Measurements from ENCODE around the gene TRIM15. TPM values are rescaled to one million over a fixed set of nuclear protein-coding genes. Genes with fewer than 3 reads are reported as not detected.
"Not testable (repeated sequence)": the region's sequence is repeated elsewhere in the genome, so short reads cannot be mapped to it uniquely, and the experiment has no call there.

TRIM15 gene
- total RNA-seq, 1 donor from 2014 or later, result 0.65 TPM

DNA sequence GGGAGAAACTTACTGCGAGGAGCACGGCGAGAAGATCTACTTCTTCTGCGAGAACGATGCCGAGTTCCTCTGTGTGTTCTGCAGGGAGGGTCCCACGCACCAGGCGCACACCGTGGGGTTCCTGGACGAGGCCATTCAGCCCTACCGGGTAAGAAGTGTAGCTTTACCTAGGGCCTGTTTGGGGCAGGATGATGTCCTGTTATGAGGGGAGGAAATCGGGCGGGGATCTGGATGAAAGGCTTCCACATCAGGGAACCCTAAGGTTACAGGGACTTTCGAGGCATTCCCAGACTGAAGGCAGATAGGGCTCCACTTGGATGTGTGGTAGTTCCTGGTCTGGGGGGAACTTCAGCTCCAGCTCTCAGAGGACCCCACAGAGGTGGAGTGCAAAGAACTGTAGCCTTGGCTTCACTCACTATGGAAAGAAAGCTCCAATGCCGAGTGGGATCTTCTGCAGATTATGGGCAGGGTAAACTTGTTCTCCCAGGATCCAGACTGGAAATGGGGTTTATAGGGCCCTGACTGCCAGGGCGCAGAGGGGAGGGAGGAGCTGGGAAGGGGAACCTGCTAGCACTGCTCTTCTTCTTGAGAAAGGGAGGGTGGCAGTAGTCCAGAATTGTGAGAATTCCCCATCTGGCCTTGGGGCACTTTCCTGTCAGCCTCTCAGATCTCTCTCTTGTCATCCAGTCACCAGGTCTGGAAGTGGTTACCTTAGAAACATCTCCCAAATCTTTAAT, 740 bp downstream of the TRIM15 start:
- DNase-seq, result no peak
- peaks cover 43% of the 10 kb centered on the region for H3K4me1 Mint-ChIP-seq
- H3K27ac Mint-ChIP-seq, result no peak overlapping the region
- no peaks in the 10 kb centered on the region for H3K27me3 Mint-ChIP-seq
- no peak overlapping the region for H3K4me3 Mint-ChIP-seq
- no peaks in the 10 kb centered on the region for H3K9me3 Mint-ChIP-seq
- H3K36me3 Mint-ChIP-seq (ENCODE audit: low read depth), result no peaks in the 10 kb centered on the region
- intact Hi-C loops (cut with micrococcal nuclease), result no loop called here

DNA sequence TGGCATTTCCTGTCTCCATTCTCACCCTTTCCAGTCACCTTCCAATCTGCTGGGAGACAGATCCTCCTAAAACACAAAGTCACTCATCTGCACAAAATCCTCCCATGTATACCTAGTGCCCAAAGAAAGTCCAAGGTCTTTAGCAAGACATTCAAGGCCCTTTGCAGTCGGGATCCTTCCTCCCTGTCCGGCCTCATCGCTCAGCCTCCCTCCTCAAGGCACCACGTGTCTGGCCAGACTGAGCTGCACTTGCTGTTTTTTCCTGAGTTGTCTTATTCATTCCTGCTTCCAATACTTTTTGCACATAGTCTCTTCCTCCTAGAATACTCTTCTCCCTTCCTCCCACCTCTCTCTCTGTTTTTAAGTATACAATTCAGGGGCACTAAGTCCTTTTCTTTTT, 1.4 kb downstream of the TRIM15 start:
- peaks cover 42% of the 10 kb centered on the region for H3K4me1 Mint-ChIP-seq
- no peaks in the 10 kb centered on the region for H3K36me3 Mint-ChIP-seq (ENCODE audit: low read depth)
- intact Hi-C loops (cut with micrococcal nuclease), result no loop called here
- peak overlapping the region; percentile 48 for H3K27ac Mint-ChIP-seq
- no peaks in the 10 kb centered on the region for H3K9me3 Mint-ChIP-seq
- no peaks in the 10 kb centered on the region for H3K27me3 Mint-ChIP-seq
- no peak overlapping the region for H3K4me3 Mint-ChIP-seq
- no peak for DNase-seq

DNA sequence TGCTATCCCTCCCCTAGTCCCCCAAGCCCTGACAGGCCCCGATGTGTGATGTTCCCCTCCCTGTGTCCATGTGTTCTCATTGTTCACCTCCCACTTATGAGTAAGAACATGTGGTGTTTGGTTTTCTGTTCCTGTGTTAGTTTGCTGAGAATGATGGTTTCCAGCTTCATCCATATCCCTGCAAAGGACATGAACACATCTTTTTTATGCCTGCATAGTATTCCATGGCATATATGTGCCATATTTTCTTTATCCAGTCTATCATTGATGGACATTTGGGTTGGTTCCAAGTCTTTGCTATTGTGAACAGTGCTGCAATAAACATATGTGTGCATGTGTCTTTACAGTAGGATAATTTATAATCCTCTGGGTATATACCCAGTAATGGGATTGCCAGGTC, 1.9 kb downstream of the TRIM15 start:
- H3K9me3 Mint-ChIP-seq; H3K27me3 Mint-ChIP-seq; H3K27ac Mint-ChIP-seq; intact Hi-C loops (cut with micrococcal nuclease); H3K36me3 Mint-ChIP-seq (ENCODE audit: low read depth); DNase-seq; H3K4me3 Mint-ChIP-seq: not testable (repeated sequence)
- peaks cover 44% of the 10 kb centered on the region for H3K4me1 Mint-ChIP-seq

DNA sequence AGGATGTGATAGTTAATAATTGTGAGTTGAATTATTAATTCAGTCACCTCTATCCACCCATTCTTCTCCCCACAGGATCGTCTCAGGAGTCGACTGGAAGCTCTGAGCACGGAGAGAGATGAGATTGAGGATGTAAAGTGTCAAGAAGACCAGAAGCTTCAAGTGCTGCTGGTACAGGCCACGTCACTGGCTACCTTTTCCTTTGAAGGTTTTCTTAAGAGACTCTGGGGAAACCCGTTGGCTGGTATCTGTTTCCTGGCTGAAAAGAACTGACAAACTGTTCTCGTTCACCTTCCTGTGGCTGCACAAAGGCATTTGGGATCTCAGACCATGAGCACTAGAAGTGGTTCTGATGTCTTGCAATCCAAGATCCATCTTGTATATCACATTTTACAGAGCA, 3.8 kb downstream of the TRIM15 start:
- H3K4me3 Mint-ChIP-seq, result peak overlapping the region; percentile 46
- H3K4me1 Mint-ChIP-seq, result peaks cover 46% of the 10 kb centered on the region
- H3K27ac Mint-ChIP-seq, result peak overlapping the region; percentile 34
- H3K9me3 Mint-ChIP-seq, result no peaks in the 10 kb centered on the region
- H3K27me3 Mint-ChIP-seq, result peaks cover 16% of the 10 kb centered on the region
- H3K36me3 Mint-ChIP-seq (ENCODE audit: low read depth), result no peaks in the 10 kb centered on the region
- intact Hi-C loops (cut with micrococcal nuclease), result no loop called here
- peak; percentile 82 for DNase-seq

DNA sequence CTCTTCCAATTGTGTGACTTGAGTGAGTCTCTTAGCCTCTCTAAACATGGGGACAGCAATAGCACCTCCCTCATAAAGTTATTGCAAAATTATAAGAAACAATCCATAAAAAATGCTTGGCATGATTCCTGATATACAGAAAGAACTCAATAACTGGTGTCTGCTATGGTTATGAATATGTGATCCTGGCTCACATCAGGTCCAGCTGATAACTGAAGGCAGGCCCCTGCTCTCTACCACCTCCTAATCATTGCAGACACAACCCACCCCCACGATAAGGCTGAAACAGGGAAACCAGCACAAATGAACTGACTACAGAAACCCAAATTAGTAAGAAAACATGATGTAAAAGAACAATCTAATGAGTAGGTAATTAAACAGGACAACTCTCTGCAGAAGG, 5.4 kb downstream of the TRIM15 start:
- Mint-ChIP-seq H3K4me1 (peaks cover 33% of the 10 kb centered on the region), H3K27ac (no peak overlapping the region), H3K9me3 (no peaks in the 10 kb centered on the region), H3K27me3 (peaks cover 26% of the 10 kb centered on the region), H3K36me3 (ENCODE audit: low read depth) (no peaks in the 10 kb centered on the region), H3K4me3 (no peak overlapping the region)
- no peak for DNase-seq
- intact Hi-C loops (cut with micrococcal nuclease), result no loop called here

DNA sequence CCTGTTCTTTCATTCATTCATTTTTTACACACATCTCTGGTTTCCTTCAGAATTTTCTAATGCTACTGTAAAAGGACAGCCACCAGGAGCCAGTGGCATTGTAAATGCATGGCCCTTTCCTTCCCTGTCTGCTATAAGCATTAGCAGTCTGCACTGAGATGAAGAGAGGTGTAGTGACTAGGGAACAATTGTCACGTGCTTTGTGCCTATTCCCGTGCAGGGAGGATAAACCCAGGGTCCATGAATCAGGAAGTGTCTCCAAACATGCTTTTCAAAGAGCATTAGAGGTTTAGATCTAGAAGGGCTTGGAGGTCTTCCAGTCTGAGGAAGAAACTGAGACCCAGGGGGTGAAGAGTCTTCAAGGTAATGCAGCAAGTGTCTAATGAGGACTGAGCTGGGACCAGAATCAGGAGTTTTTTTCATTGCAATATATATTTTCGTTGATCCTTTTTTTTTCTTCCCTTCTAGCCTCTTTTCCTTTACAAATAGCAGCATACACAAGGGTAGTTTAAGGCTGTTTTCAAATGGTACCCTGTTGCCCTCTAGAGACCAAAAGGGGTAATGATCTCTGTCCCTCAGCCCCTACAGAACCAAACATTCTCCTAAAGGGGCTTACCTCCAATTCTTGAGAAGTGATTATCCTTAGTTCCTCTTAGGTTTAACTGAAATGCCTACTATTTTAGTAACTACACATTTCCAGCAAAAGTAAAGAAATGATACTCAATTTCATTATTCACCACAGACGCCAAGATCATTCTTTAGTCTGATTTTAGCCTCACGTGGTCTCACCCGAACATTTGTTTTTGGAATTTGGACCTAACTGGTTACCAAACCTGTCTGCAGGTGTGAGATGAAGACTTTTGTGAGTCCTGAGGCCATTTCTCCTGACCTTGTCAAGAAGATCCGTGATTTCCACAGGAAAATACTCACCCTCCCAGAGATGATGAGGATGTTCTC, 6.6 kb downstream of the TRIM15 start:
- no peaks in the 10 kb centered on the region for H3K9me3 Mint-ChIP-seq
- intact Hi-C loops (cut with micrococcal nuclease), result loop anchor here (1.0 to 2.0 kb wide), 4 partner anchors 39 to 321 kb away; partner anchors contain the start of gene PPP1R11
- peaks cover 30% of the 10 kb centered on the region for H3K27me3 Mint-ChIP-seq
- DNase-seq, result peak; percentile 81
- no peaks in the 10 kb centered on the region for H3K36me3 Mint-ChIP-seq (ENCODE audit: low read depth)
- no peak overlapping the region for H3K27ac Mint-ChIP-seq
- peaks cover 29% of the 10 kb centered on the region for H3K4me1 Mint-ChIP-seq
- H3K4me3 Mint-ChIP-seq, result no peak overlapping the region

DNA sequence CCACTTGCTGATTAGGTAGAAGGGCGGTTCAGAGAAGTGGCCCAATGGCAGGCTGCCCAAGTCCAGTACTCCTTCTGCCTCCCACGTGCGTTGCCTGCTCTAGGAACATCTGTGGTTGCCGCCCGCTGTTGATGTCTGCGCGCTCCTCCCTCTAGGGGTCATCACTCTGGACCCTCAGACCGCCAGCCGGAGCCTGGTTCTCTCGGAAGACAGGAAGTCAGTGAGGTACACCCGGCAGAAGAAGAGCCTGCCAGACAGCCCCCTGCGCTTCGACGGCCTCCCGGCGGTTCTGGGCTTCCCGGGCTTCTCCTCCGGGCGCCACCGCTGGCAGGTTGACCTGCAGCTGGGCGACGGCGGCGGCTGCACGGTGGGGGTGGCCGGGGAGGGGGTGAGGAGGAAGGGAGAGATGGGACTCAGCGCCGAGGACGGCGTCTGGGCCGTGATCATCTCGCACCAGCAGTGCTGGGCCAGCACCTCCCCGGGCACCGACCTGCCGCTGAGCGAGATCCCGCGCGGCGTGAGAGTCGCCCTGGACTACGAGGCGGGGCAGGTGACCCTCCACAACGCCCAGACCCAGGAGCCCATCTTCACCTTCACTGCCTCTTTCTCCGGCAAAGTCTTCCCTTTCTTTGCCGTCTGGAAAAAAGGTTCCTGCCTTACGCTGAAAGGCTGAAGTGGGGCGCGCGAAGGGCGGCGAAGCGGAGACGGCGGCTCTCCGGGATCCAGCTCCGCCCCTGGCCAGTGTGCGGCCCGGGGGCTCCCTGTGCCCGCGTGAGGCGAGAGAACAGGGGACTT, 8.5 kb downstream of the TRIM15 start:
- intact Hi-C loops (cut with micrococcal nuclease), result loop anchor here (2.0 kb wide), 1 partner anchor 323 kb away; no protein-coding TSS in a partner anchor
- no peak for DNase-seq
- no peaks in the 10 kb centered on the region for H3K36me3 Mint-ChIP-seq (ENCODE audit: low read depth)
- H3K4me3 Mint-ChIP-seq, result peak overlapping the region; percentile 17
- H3K27ac Mint-ChIP-seq, result no peak overlapping the region
- no peaks in the 10 kb centered on the region for H3K9me3 Mint-ChIP-seq
- peaks cover 25% of the 10 kb centered on the region for H3K4me1 Mint-ChIP-seq
- H3K27me3 Mint-ChIP-seq, result peaks cover 49% of the 10 kb centered on the region

DNA sequence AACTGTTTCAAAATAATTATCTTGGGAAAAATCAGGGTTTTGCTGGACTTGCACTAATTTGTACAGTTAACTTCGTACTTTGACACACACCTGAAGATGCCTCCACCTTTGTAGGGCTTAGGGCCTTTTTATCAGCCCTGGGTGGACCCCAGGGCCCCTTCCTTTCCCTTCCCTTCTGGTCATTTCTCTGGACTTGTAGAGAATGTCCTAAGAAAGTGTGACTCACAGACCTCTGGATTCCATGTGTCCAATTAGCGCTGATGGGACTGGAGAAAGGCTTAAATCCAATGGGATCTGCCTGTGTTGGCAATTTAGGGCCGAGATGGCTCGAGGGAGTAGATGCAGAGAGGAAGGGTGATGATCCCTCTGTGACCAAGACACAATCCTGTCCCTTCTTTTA, 9.3 kb downstream of the TRIM15 start:
- peaks cover 19% of the 10 kb centered on the region for H3K4me1 Mint-ChIP-seq
- H3K27me3 Mint-ChIP-seq, result peaks cover 56% of the 10 kb centered on the region
- H3K36me3 Mint-ChIP-seq (ENCODE audit: low read depth), result no peaks in the 10 kb centered on the region
- no peak for DNase-seq
- H3K4me3 Mint-ChIP-seq, result no peak overlapping the region
- H3K27ac Mint-ChIP-seq, result no peak overlapping the region
- H3K9me3 Mint-ChIP-seq, result peaks cover 4% of the 10 kb centered on the region
- intact Hi-C loops (cut with micrococcal nuclease), result no loop called here

DNA sequence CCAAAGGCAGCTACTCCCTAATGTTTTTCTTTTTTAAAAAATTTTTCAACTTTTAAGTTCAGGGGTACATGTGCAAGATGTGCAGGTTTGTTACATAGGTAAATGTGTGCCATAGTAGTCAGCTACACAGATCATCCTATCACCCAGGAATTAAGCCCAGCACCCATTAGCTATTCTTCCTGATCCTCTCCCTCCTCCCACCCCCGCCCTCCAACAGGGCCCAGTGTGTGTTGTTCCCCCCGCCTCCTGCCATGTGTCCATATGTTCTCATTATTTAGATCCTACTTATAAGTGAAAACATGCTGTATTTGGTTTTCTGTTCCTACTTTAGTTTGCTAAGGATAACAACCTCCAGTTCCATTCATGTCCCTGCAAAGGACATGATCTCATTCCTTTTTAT, 12.4 kb downstream of the TRIM15 start:
- Mint-ChIP-seq H3K27me3 (peaks cover 64% of the 10 kb centered on the region), H3K36me3 (ENCODE audit: low read depth) (peaks cover under 1% of the 10 kb centered on the region), H3K27ac (no peak overlapping the region), H3K4me1 (peaks cover 4% of the 10 kb centered on the region), H3K4me3 (no peak overlapping the region), H3K9me3 (peaks cover 19% of the 10 kb centered on the region)
- intact Hi-C loops (cut with micrococcal nuclease), result no loop called here
- no peak for DNase-seq

DNA sequence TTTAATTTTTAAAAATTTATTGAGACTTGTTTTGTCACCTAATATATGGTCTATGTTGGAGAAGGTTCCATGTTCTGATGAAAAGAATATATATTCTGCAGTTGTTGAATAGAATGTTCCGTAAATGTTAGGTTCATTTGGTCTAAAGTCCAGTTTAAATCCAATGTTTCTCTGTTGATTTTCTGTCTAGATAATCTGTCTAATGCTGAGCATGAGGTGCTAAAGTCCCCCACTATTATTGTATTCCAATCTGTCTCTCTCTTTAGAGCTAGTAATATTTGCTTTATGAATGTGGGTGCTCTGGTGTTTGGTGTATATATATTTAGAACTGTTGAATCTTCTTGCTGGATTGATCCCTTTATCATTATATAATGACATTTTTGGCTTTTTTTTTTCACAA, 15.5 kb downstream of the TRIM15 start:
- Mint-ChIP-seq H3K9me3 (peaks cover 27% of the 10 kb centered on the region), H3K4me1 (peaks cover 2% of the 10 kb centered on the region), H3K4me3 (no peak overlapping the region), H3K27ac (no peak overlapping the region), H3K36me3 (ENCODE audit: low read depth) (peaks cover 4% of the 10 kb centered on the region), H3K27me3 (peaks cover 46% of the 10 kb centered on the region)
- intact Hi-C loops (cut with micrococcal nuclease), result no loop called here
- no peak for DNase-seq

DNA sequence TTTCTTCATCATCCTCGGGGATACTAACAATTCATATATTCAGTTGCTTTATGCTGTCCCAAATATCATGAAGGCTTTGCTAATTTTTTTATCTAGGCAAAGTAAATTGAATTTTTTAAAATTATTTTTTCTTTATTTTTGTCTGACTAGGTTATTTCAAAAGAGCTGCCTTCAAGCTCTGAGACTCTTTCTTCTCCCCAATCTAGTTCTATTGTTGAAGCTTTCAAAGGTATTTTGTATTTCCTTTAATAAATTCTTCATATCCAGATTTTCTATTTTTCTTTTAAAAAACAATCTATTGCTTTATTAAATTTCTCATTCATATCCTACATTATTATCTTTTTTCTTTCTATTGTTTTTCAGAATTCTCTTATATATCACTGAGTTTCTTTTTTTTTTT, 16.8 kb downstream of the TRIM15 start:
- Mint-ChIP-seq H3K36me3 (ENCODE audit: low read depth) (peaks cover 15% of the 10 kb centered on the region), H3K4me3 (no peak overlapping the region), H3K27ac (no peak overlapping the region), H3K27me3 (peaks cover 40% of the 10 kb centered on the region), H3K4me1 (peaks cover 2% of the 10 kb centered on the region), H3K9me3 (peaks cover 27% of the 10 kb centered on the region)
- intact Hi-C loops (cut with micrococcal nuclease), result no loop called here
- DNase-seq, result no peak

DNA sequence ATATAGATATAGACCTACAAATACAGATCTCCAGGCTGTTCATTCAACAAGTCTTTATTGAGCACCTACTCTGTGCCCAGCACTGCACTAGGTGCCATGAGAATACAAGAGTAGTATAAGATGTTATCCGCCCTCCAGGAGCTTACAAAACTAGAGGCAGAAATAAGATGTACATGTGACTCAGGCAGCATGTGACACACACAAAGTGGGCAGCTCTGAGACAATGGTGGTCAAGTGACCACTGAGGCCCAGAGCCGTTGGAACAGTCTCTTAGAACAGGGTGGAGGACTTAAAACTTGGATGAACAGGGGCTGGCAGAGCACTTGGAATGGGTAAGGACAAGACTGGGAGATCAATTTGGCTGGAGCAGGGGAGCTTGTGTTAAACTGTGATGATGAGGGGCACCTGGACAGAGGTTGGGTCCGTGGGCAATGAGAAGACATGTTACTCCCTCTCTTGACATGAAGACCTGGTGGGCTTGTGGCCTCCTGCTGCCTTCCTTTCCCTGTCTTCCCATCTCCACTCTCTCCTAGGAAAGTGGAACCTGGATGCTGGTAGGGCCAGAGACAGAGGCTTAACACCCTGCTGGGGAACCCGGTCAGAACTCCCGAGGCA, 21.2 kb downstream of the TRIM15 start:
- peaks cover 3% of the 10 kb centered on the region for H3K27me3 Mint-ChIP-seq
- H3K4me3 Mint-ChIP-seq, result no peak overlapping the region
- no peak for DNase-seq
- peaks cover 50% of the 10 kb centered on the region for H3K36me3 Mint-ChIP-seq (ENCODE audit: low read depth)
- H3K27ac Mint-ChIP-seq, result no peak overlapping the region
- peaks cover 11% of the 10 kb centered on the region for H3K9me3 Mint-ChIP-seq
- no peaks in the 10 kb centered on the region for H3K4me1 Mint-ChIP-seq
- intact Hi-C loops (cut with micrococcal nuclease), result no loop called here

DNA sequence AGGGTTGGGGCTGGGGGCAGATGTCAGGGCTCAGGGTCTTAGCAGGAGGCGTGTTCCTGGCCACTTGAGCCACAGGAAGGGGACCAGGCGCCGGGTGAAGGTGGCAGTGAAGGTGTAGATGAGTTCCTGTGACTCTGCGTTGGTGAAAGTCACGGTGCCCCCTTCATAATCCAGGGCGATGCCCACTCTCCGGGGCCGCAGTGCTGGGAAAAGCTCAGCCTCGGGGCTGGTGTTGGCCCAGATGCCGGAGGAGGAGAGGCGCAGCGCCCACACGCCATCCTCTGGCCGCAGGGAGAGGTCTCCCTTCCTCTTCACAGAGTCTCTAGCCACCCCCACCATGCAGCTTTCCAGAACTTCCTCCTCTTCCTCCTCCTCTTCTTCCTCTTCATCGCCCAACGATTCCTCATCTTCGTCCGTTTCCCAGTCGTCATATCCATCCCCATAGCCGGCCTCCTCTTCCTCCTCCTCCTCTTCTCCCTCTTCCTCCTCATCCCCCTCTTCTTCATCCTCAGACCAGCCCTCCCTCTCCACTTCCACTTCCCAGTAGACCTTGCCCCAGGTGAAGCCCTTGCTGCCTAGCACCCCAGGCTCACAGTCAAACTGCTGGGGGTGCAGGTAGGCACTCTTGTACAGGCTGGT, 22.6 kb downstream of the TRIM15 start:
- peaks cover 62% of the 10 kb centered on the region for H3K36me3 Mint-ChIP-seq (ENCODE audit: low read depth)
- H3K9me3 Mint-ChIP-seq, result peaks cover 5% of the 10 kb centered on the region
- intact Hi-C loops (cut with micrococcal nuclease), result no loop called here
- H3K27me3 Mint-ChIP-seq, result no peaks in the 10 kb centered on the region
- no peaks in the 10 kb centered on the region for H3K4me1 Mint-ChIP-seq
- H3K27ac Mint-ChIP-seq, result no peak overlapping the region
- DNase-seq, result no peak
- H3K4me3 Mint-ChIP-seq, result no peak overlapping the region

All from activated CD4-positive, alpha-beta T cell treated with anti-CD3 and anti-CD28 coated beads, Interleukin-2, amount 10 ng/mL, durations not matched to agents 24 days and 14 days (primary cell).